Liver (tissue), 3 donors: ENCODE results near the gene MAGI1.

ENCODE experiments used
- FOXA2 ChIP-seq: IDR thresholded peaks from 2 replicates; pipeline ENCODE4 v1.6.1; 2016; ENCODE audit warnings: antibody characterized with exemption
- GABPA ChIP-seq, 2 donors: IDR thresholded peaks in 1 of 2; conservative IDR thresholded peaks in 1 of 2; 2 replicates each; pipeline ENCODE4 v1.6.1; 2016; ENCODE audit warnings: antibody characterized with exemption in 2 of 2, mild to moderate bottlenecking in 1 of 2, moderate library complexity in 1 of 2
- YY1 ChIP-seq: IDR thresholded peaks from 2 replicates; pipeline ENCODE4 v1.6.1; 2016; ENCODE audit warnings: antibody characterized with exemption, mild to moderate bottlenecking
- TF ChIP-seq, protein P1 (sequence below): fragments of 150-350 bp; IDR thresholded peaks from 2 replicates; pipeline ENCODE4 v1.5.1; 2017; ENCODE audit warnings: improper control_type of control experiment, low read depth, low read length; ENCODE audit not compliant: missing input control
- TF ChIP-seq, protein P2 (sequence below): IDR thresholded peaks from 2 replicates; pipeline ENCODE4 v1.6.1; 2016; ENCODE audit warnings: antibody characterized with exemption
- TF ChIP-seq, protein P3 (sequence below): IDR thresholded peaks from 2 replicates; pipeline ENCODE4 v1.6.1; 2016; ENCODE audit warnings: antibody characterized with exemption
- TF ChIP-seq, protein P4 (sequence below): IDR thresholded peaks from 2 replicates; pipeline ENCODE4 v1.6.1; 2016; ENCODE audit warnings: antibody characterized with exemption
- donor health status: healthy.
- donor health status: healthy.

DNA sequence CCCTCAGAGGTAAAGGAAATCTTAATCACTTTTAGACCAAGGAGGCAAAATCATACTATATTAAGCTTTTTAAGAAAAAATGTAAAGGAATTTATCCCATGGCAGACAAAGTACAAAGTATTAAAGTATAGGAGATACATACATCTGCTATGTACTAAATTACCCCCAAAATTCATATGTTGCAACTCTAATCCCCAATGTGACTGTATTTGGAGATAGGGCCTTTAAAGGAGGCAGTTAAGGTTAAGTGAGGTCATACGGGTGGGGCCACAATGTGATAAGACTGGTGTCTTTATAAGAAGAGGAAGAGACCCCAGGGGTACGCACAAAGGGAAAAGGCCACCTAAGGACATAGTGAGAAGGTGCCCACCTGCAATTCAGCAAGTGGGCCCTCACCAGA is 693.9 kb downstream of the MAGI1 start:
- TF ChIP-seq, protein P1, sequence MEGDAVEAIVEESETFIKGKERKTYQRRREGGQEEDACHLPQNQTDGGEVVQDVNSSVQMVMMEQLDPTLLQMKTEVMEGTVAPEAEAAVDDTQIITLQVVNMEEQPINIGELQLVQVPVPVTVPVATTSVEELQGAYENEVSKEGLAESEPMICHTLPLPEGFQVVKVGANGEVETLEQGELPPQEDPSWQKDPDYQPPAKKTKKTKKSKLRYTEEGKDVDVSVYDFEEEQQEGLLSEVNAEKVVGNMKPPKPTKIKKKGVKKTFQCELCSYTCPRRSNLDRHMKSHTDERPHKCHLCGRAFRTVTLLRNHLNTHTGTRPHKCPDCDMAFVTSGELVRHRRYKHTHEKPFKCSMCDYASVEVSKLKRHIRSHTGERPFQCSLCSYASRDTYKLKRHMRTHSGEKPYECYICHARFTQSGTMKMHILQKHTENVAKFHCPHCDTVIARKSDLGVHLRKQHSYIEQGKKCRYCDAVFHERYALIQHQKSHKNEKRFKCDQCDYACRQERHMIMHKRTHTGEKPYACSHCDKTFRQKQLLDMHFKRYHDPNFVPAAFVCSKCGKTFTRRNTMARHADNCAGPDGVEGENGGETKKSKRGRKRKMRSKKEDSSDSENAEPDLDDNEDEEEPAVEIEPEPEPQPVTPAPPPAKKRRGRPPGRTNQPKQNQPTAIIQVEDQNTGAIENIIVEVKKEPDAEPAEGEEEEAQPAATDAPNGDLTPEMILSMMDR = no peak
- no peak for TF ChIP-seq FOXA2
- no peak for TF ChIP-seq YY1
- TF ChIP-seq, protein P2, sequence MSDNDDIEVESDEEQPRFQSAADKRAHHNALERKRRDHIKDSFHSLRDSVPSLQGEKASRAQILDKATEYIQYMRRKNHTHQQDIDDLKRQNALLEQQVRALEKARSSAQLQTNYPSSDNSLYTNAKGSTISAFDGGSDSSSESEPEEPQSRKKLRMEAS = no peak
- TF ChIP-seq GABPA (IDR thresholded peaks at IDR 0.05 in 1 of 2, conservative IDR thresholded peaks at IDR 0.05 in 1 of 2) = no peak
- TF ChIP-seq, protein P3, sequence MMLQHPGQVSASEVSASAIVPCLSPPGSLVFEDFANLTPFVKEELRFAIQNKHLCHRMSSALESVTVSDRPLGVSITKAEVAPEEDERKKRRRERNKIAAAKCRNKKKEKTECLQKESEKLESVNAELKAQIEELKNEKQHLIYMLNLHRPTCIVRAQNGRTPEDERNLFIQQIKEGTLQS = no peak
- TF ChIP-seq, protein P4, sequence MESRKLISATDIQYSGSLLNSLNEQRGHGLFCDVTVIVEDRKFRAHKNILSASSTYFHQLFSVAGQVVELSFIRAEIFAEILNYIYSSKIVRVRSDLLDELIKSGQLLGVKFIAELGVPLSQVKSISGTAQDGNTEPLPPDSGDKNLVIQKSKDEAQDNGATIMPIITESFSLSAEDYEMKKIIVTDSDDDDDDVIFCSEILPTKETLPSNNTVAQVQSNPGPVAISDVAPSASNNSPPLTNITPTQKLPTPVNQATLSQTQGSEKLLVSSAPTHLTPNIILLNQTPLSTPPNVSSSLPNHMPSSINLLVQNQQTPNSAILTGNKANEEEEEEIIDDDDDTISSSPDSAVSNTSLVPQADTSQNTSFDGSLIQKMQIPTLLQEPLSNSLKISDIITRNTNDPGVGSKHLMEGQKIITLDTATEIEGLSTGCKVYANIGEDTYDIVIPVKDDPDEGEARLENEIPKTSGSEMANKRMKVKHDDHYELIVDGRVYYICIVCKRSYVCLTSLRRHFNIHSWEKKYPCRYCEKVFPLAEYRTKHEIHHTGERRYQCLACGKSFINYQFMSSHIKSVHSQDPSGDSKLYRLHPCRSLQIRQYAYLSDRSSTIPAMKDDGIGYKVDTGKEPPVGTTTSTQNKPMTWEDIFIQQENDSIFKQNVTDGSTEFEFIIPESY = no peak
